Measurements from ENCODE around the gene DBF4B.
"Not testable (repeated sequence)": the region's sequence is repeated elsewhere in the genome, so short reads cannot be mapped to it uniquely, and the experiment has no call there.

DBF4B gene

GRCh38 chr17:44749980-44750318, 41.5 kb downstream of the DBF4B start:
- H3K27me3 ChIP-seq = no peaks in the 10 kb centered on the region
- no peak for DNase-seq
- H3K4me3 ChIP-seq (ENCODE audit: low read depth, low read length) = no peak overlapping the region
- TF ChIP-seq, protein P1, sequence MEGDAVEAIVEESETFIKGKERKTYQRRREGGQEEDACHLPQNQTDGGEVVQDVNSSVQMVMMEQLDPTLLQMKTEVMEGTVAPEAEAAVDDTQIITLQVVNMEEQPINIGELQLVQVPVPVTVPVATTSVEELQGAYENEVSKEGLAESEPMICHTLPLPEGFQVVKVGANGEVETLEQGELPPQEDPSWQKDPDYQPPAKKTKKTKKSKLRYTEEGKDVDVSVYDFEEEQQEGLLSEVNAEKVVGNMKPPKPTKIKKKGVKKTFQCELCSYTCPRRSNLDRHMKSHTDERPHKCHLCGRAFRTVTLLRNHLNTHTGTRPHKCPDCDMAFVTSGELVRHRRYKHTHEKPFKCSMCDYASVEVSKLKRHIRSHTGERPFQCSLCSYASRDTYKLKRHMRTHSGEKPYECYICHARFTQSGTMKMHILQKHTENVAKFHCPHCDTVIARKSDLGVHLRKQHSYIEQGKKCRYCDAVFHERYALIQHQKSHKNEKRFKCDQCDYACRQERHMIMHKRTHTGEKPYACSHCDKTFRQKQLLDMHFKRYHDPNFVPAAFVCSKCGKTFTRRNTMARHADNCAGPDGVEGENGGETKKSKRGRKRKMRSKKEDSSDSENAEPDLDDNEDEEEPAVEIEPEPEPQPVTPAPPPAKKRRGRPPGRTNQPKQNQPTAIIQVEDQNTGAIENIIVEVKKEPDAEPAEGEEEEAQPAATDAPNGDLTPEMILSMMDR (IDR thresholded peaks at IDR 0.05; ENCODE audit: low read depth, low read length) = no peak
- H3K36me3 ChIP-seq = peaks cover 11% of the 10 kb centered on the region; the same call in 1 of the 2 replicates
- no peaks in the 10 kb centered on the region for H3K4me1 ChIP-seq
- no peaks in the 10 kb centered on the region for H3K9me3 ChIP-seq

- TF ChIP-seq, protein P1 (IDR thresholded peaks at IDR 0.05; ENCODE audit: low read depth, low read length) = no peak
- Histone ChIP-seq H3K27me3 (no peaks in the 10 kb centered on the region), H3K4me1 (no peaks in the 10 kb centered on the region), H3K4me3 (ENCODE audit: low read depth, low read length) (no peak overlapping the region), H3K9me3 (no peaks in the 10 kb centered on the region), H3K36me3 (peaks cover 11% of the 10 kb centered on the region; the same call in 1 of the 2 replicates)
- DNase-seq = no peak
Observed at GRCh38 chr17:44751331-44751730, 42.9 kb downstream of the DBF4B start.

DNA sequence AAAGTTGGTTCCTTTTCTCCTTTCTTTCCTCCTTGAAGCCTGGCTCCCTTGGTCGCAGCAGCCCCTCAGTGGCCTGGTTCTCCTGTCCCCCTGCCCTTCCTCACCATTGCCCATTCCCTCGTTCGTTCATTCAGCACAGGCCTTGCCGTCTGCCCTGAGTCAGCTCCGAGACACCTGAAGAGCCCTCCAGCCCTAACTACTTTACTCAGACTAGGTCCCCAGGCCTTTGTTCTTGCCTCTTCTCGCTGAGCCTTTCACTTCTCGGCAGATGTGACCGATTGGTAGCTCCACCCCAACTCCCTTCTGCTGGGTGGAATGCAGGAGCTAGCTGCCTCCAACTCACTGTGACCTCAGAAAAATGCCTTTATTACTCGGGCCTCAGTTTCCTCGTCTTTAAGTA, 43.3 kb downstream of the DBF4B start:
- DNase-seq = no peak
- Histone ChIP-seq H3K4me1 (no peaks in the 10 kb centered on the region), H3K9me3 (no peaks in the 10 kb centered on the region), H3K36me3 (peaks cover 11% of the 10 kb centered on the region; the same call in 1 of the 2 replicates), H3K27me3 (no peaks in the 10 kb centered on the region), H3K4me3 (ENCODE audit: low read depth, low read length) (no peak overlapping the region)
- TF ChIP-seq, protein P1 (IDR thresholded peaks at IDR 0.05; ENCODE audit: low read depth, low read length) = no peak

GRCh38 chr17:44752953-44753861, 44.7 kb downstream of the DBF4B start:
- TF ChIP-seq, protein P1 (IDR thresholded peaks at IDR 0.05; ENCODE audit: low read depth, low read length) = no peak

DNA sequence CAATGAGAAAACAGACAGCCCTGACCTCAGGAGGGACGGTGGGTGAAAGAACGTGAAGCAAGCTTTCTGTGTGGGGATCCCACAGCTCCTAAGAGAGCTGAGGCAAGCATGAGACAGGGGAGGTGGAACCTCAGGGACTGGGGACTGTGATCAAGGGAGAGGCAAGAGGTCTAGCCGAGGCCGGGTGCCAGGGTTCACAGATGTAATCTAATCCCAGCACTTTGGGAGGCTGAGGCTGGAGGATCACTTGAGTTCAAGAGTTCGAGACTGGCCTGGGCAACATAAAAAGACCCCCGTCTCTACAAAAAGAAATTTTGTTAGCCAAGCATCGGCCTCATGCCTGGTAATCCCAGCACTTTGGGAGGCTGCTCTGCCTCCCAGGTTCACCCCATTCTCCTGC, 45.8 kb downstream of the DBF4B start:
- TF ChIP-seq, protein P1 (IDR thresholded peaks at IDR 0.05; ENCODE audit: low read depth, low read length) = no peak
- no peaks in the 10 kb centered on the region for H3K9me3 ChIP-seq

More at GRCh38 chr17:44752953-44753861, 44.7 kb downstream of the DBF4B start:
- no peak for DNase-seq
- H3K36me3 ChIP-seq = peaks cover 6% of the 10 kb centered on the region; the same call in 1 of the 2 replicates
- peaks cover 5% of the 10 kb centered on the region for H3K27me3 ChIP-seq
- no peak overlapping the region for H3K4me3 ChIP-seq (ENCODE audit: low read depth, low read length)
- no peaks in the 10 kb centered on the region for H3K9me3 ChIP-seq
- H3K4me1 ChIP-seq = no peaks in the 10 kb centered on the region

GRCh38 chr17:44755180-44755579, 46.7 kb downstream of the DBF4B start:
- not testable (repeated sequence) for H3K9me3 ChIP-seq; H3K36me3 ChIP-seq; H3K4me1 ChIP-seq; DNase-seq; H3K4me3 ChIP-seq (ENCODE audit: low read depth, low read length)
- peaks cover 13% of the 10 kb centered on the region for H3K27me3 ChIP-seq

More for the DNA sequence above, 45.8 kb downstream of the DBF4B start:
- Histone ChIP-seq H3K36me3 (no peaks in the 10 kb centered on the region; the same call in 1 of the 2 replicates), H3K4me3 (ENCODE audit: low read depth, low read length) (no peak overlapping the region), H3K27me3 (peaks cover 10% of the 10 kb centered on the region), H3K4me1 (no peaks in the 10 kb centered on the region)
- DNase-seq = no peak

All from BE2C (cell line).